Ovary (tissue), 3 donors: ENCODE measurements around the gene TMEM38B.
"Not testable (repeated sequence)": the region's sequence is repeated elsewhere in the genome, so short reads cannot be mapped to it uniquely, and the experiment has no call there.

Experiments used
- CTCF ChIP-seq, 3 donors: fragments of 450-650 bp in 2 of 3; fragments of 200-600 bp in 1 of 3; IDR thresholded peaks; one replicate each; pipeline versions ENCODE4 v1.5.1 to v1.8.0; 2016 to 2022; ENCODE audit warnings: antibody characterized with exemption in 3 of 3, mild to moderate bottlenecking in 1 of 3
- POLR2A ChIP-seq: fragments of 450-650 bp; IDR thresholded peaks from one replicate; pipeline ENCODE4 v1.6.1; 2017; ENCODE audit warnings: antibody characterized with exemption, mild to moderate bottlenecking, moderate library complexity
- donor health status: DM: no; HTN: no; CAD: no.

- not testable (repeated sequence) for TF ChIP-seq CTCF (IDR thresholded peaks at IDR 0.05); POLR2A
Observed at GRCh38 chr9:105783495-105783872, 89.1 kb downstream of the TMEM38B start.
